ENCODE data around the gene ZBTB7C. TPM values are rescaled to one million over a fixed set of nuclear protein-coding genes. Genes with fewer than 3 reads are reported as not detected.

ZBTB7C gene
- total RNA-seq, 1 donor from 2014 or later, result 15.0 TPM

DNA sequence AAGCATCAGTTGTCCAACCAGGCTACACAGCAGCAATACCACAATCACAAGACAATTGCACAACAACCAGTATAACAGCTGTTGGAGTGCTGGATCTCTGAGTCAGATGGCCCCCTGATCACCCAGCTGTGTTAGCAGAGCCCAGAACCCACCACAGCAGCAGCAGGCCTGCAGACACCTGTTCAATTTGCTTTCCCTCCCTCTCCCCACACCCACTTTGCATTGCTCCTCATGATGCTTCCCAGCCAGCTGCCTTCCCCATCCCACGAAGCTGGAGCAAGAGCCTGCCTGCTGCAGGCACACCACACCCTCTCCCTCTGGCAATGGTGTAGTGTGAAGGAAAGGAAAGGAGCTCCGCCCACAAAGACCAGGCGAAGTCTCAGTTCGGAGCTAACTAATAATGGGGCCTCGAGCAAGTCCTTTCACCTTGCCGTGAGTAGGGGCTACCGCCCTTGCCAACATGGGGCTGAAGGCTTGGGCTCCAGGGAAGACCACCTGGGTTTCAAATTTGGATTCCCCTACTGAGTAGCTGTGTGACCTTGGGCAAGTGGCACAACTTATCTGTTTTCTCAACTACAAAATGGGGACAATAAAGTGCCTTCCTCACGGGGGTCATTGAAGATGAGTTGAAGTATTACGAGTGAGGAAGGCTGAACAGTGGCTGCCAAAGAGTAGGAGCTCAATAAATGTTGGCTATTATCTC is 19.4 kb upstream of the ZBTB7C start:
- Histone ChIP-seq H3K27ac (no peak overlapping the region), H3K4me1 (no peaks in the 10 kb centered on the region), H3K4me3 (no peak overlapping the region), H3K36me3 (no peaks in the 10 kb centered on the region), H3K27me3 (ENCODE audit: low read depth) (peaks cover 4% of the 10 kb centered on the region), H3K9me3 (no peaks in the 10 kb centered on the region)
- TF ChIP-seq, protein P1, sequence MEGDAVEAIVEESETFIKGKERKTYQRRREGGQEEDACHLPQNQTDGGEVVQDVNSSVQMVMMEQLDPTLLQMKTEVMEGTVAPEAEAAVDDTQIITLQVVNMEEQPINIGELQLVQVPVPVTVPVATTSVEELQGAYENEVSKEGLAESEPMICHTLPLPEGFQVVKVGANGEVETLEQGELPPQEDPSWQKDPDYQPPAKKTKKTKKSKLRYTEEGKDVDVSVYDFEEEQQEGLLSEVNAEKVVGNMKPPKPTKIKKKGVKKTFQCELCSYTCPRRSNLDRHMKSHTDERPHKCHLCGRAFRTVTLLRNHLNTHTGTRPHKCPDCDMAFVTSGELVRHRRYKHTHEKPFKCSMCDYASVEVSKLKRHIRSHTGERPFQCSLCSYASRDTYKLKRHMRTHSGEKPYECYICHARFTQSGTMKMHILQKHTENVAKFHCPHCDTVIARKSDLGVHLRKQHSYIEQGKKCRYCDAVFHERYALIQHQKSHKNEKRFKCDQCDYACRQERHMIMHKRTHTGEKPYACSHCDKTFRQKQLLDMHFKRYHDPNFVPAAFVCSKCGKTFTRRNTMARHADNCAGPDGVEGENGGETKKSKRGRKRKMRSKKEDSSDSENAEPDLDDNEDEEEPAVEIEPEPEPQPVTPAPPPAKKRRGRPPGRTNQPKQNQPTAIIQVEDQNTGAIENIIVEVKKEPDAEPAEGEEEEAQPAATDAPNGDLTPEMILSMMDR (IDR thresholded peaks at IDR 0.05), result no peak
- intact Hi-C loops (cut with DNase I), result no loop called here
- no peak for DNase-seq
- peak in 1 of 2 donors; percentile 45 for ATAC-seq

DNA sequence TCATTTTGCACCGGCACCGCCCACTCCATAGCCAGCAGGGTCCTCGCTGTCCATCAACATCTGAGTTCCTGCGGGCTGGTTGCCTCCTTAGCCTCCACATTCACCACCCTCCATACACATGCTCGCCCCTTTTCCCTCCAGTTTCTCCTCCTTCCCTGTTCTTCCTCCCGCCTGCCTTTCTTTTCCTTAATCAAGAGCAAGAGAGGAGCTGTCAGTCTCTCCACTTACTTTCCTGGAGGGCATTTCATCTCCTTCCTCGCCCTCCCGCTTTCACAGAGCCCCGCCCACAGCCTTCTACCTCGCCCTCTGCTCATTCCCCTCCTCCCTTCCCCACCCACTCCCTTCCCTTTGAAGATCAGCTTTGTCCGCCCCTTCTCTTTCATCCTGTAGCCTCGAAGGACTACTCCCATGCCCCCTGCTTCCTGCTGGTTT is 13.8 kb upstream of the ZBTB7C start:
- ATAC-seq (no peak), DNase-seq (no peak)
- TF ChIP-seq, protein P1 (IDR thresholded peaks at IDR 0.05), result no peak
- H3K4me3 ChIP-seq, result no peak overlapping the region
- no peak overlapping the region for H3K27ac ChIP-seq
- H3K27me3 ChIP-seq (ENCODE audit: low read depth), result peaks cover 8% of the 10 kb centered on the region
- no peaks in the 10 kb centered on the region for H3K4me1 ChIP-seq
- intact Hi-C loops (cut with DNase I), result no loop called here
- no peaks in the 10 kb centered on the region for H3K9me3 ChIP-seq
- no peaks in the 10 kb centered on the region for H3K36me3 ChIP-seq

DNA sequence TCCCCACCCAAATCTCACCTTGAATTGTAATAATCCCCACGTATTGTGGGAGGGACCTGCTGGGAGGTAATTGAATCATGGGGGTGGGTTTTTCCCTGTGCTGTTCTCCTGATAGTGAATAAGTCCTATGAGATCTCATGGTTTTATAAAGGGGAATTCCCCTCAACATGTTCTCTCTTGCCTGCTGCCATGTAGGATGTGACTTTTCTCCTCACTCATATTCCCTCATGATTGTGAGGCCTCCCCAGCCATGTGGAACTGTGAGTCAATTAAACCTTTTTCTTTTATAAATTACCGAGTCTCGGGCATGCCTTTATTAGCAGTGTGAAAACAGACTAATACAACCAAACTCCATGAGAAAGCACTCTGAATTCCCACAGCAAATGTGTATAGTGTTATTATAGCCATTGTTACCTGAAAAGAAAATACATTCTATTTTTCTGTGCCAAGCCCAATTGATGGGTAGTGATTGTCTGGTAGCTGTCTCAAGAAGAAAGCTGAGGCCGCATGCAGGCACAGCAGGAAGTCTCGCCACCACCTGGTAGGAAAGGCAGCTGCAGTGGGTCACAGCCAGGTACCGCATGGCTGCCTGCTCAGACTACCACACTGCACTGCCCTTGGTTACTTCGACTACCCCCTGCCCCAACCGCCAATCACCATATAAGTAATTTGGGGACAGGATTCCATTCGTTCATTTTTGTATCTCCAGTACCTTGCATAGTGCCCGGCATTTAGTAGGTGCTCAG is 10.3 kb upstream of the ZBTB7C start:
- DNase-seq (no peak), ATAC-seq (no peak)
- no peaks in the 10 kb centered on the region for H3K4me1 ChIP-seq
- TF ChIP-seq, protein P1 (IDR thresholded peaks at IDR 0.05), result no peak
- H3K36me3 ChIP-seq, result no peaks in the 10 kb centered on the region
- H3K27ac ChIP-seq, result no peak overlapping the region
- intact Hi-C loops (cut with DNase I), result no loop called here
- H3K9me3 ChIP-seq, result no peaks in the 10 kb centered on the region
- H3K4me3 ChIP-seq, result no peak overlapping the region
- H3K27me3 ChIP-seq (ENCODE audit: low read depth), result peaks cover 10% of the 10 kb centered on the region

DNA sequence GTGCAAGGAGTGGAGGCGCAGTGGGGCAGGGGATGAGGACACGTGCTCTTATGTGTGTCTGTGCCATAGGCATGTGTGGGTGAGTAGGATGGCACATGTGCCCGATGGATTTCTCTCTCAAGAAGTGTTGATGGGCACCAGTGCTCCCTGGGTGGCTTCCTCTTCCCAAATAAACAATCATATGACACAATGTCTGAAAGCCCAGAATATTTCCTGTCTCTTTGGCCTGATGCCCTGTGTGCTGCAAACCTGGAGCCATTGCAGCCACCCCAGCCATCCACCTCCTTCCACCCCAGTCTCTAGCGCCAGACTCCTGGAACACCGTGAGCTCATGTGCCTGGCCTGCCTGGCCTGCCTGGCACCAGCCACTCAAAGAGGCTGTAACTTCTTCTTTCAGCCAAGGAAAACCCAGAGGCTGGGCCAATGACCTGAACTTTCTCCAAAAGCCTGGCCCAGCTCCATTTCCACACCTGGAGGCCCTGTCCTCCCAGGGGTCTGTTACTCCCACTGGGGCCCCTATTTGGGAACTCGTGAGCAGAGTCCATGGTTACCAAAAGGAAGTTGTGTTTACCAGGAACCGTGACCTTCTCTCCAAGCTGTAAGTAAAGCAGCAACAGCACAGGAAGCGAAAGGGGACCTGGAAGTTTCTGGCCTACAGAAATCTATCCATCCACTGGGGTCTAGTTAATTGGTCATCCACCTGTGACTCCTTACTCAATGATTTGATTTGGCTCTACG is 9.5 kb upstream of the ZBTB7C start:
- DNase-seq (no peak), ATAC-seq (peak; percentile 43 to 54)
- Histone ChIP-seq H3K27ac (peak overlapping the region; percentile 46), H3K4me3 (no peak overlapping the region), H3K9me3 (no peaks in the 10 kb centered on the region), H3K4me1 (no peaks in the 10 kb centered on the region), H3K27me3 (ENCODE audit: low read depth) (peaks cover 10% of the 10 kb centered on the region), H3K36me3 (no peaks in the 10 kb centered on the region)
- TF ChIP-seq, protein P1 (IDR thresholded peaks at IDR 0.05), result no peak
- intact Hi-C loops (cut with DNase I), result no loop called here

DNA sequence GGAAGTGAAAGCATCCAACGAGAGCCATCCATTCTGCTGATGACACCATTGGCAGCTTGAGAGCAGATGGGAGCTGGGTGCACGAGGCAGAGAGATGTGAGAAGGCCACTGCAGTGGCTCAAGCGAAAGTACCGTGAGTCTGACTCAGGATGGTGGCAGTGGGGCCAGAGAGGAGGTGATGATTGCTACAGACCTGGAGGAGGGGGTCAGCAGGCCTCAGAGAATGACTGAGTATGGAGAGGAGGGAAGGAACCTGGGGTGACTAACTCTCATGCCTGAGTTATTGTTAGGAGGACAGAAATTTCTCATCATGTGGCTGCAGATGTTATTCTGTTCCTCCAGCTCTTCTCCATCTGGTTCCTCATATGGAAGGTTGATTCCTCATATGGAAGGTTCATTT is 8.8 kb upstream of the ZBTB7C start:
- H3K36me3 ChIP-seq, result no peaks in the 10 kb centered on the region
- no peaks in the 10 kb centered on the region for H3K9me3 ChIP-seq
- H3K27me3 ChIP-seq (ENCODE audit: low read depth), result peaks cover 9% of the 10 kb centered on the region
- no peak overlapping the region for H3K4me3 ChIP-seq
- H3K4me1 ChIP-seq, result no peaks in the 10 kb centered on the region
- DNase-seq (no peak), ATAC-seq (peak; percentile 56 to 58)
- intact Hi-C loops (cut with DNase I), result no loop called here
- TF ChIP-seq, protein P1 (IDR thresholded peaks at IDR 0.05), result no peak
- no peak overlapping the region for H3K27ac ChIP-seq

Measured in lower lobe of right lung (tissue), 2 donors.